Hepatocyte (in vitro differentiated cells): Measurements from ENCODE around the gene DPEP2NB.
A peak's percentile ranks its signal among the peaks of the same experiment; 100 is the strongest.

Source experiments
- EZH2 ChIP-seq: fragments of 200-600 bp; sonication (generic); IDR thresholded peaks from 2 replicates; pipeline ENCODE4 v1.6.1; 2016; ENCODE audit warnings: antibody characterized with exemption, mild to moderate bottlenecking, borderline replicate concordance
- TF ChIP-seq, protein P1 (sequence below): fragments of 200-600 bp; sonication (generic); IDR thresholded peaks from 2 replicates; pipeline ENCODE4 v1.5.1; 2016; ENCODE audit warnings: antibody characterized with exemption, mild to moderate bottlenecking; ENCODE audit not compliant: poor library complexity

DNA sequence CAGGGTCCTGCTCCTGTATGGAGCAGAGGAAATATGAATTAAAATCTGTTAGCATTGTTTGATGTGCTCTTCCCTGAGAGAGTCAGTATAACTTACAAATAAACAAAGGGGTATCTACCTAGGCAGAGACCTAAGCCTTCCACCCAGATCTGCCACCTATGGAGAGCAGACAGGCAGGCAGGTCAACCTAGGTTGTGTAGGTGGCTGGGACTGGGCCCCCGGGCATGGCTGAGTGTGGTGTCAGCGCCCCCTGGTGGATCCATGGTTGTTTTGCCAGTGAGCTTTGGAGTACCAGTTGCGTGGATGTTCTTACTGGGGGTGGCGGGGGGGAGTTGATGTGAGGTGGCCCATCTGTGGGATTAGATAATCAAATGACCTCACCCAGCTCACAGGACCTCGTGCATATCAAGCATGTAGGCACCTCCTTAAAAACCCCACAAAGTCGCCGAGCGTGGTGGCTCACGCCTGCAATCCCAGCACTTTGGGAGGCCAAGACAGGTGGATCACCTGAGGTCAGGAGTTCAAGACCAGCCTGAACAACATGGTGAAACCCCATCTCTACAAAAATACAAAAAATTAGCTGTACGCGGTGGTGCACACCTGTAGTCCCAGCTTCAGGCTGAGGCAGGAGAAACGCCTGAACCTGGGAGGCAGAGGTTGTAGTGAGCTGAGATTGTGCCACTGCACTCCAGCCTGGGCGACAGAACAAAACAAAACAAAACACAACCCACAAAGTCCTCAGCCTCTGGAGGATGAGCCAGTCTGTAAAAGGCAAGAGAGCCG is 25.0 kb upstream of the DPEP2NB start:
- TF ChIP-seq, protein P1, sequence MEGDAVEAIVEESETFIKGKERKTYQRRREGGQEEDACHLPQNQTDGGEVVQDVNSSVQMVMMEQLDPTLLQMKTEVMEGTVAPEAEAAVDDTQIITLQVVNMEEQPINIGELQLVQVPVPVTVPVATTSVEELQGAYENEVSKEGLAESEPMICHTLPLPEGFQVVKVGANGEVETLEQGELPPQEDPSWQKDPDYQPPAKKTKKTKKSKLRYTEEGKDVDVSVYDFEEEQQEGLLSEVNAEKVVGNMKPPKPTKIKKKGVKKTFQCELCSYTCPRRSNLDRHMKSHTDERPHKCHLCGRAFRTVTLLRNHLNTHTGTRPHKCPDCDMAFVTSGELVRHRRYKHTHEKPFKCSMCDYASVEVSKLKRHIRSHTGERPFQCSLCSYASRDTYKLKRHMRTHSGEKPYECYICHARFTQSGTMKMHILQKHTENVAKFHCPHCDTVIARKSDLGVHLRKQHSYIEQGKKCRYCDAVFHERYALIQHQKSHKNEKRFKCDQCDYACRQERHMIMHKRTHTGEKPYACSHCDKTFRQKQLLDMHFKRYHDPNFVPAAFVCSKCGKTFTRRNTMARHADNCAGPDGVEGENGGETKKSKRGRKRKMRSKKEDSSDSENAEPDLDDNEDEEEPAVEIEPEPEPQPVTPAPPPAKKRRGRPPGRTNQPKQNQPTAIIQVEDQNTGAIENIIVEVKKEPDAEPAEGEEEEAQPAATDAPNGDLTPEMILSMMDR, result peak; percentile 83
- TF ChIP-seq EZH2, result no peak
